Testis (tissue), 3 donors: ENCODE measurements around the gene ZNRF3. TPM values are rescaled to one million over a fixed set of nuclear protein-coding genes. Genes with fewer than 3 reads are reported as not detected.

Source experiments
- DNase-seq: peaks from one replicate; pipeline ENCODE4 v3.0.0-alpha.2; 2019
- H3K27ac ChIP-seq, 2 donors: fragments of 200-600 bp; sonication (generic); one replicate each; pipeline ENCODE4 v1.5.1; 2019
- H3K27me3 ChIP-seq: fragments of 200-600 bp; sonication (generic); one replicate; pipeline ENCODE4 v1.5.1; 2019
- H3K36me3 ChIP-seq: fragments of 200-600 bp; sonication (generic); one replicate; pipeline ENCODE4 v1.5.1; 2017; ENCODE audit warnings: low read depth; ENCODE audit errors: missing control alignments
- H3K4me1 ChIP-seq: fragments of 200-600 bp; sonication (generic); one replicate; pipeline ENCODE4 v1.5.1; 2019
- H3K4me3 ChIP-seq, 2 donors: fragments of 200-600 bp; sonication (generic); one replicate each; pipeline ENCODE4 v1.5.1; 2017 to 2019
- H3K9me3 ChIP-seq: fragments of 200-600 bp; sonication (generic); one replicate; pipeline ENCODE4 v1.5.1; 2017
- CTCF ChIP-seq, 3 experiments: fragments of 450-650 bp in 2 of 3; fragments of 200-600 bp in 1 of 3; sonication (generic) in 1 of 3; IDR thresholded peaks; one replicate each; pipeline ENCODE4 v1.5.1; 2016 to 2019; ENCODE audit warnings: antibody characterized with exemption in 3 of 3, mild to moderate bottlenecking in 2 of 3, moderate library complexity in 1 of 3
- POLR2A ChIP-seq: fragments of 450-650 bp; IDR thresholded peaks from one replicate; pipeline ENCODE4 v1.6.1; 2017; ENCODE audit warnings: antibody characterized with exemption, mild to moderate bottlenecking, moderate library complexity
- WGBS, 2 donors: methylation state at CpG; one replicate each; pipeline ENCODE4 v1.1.5; 2018; 5-methylcytosine and 5-hydroxymethylcytosine counted together
- intact Hi-C: fragments of 100-400 bp; cut with DNase I; formaldehyde crosslinking; loops from one replicate; pipeline ENCODE4 v1.15.1; 2023; ENCODE audit warnings: low total_unique reads
- polyA plus RNA-seq: library from polyadenylated mRNA; stranded (reverse); fragments of 350-450 nt; fragmentation: Illumina TruSeq; extraction: RNeasy Lipid Tissue Mini Kit (QIAGEN cat#74804); gene quantifications from one replicate; pipeline ENCODE4 v1.2.3, GENCODE V29; 2014; ENCODE audit warnings: low read depth, low replicate concordance; ENCODE audit not compliant: insufficient read depth
- total RNA-seq, 2 donors: library from RNA; depleted of rRNA; stranded (reverse); fragments of >200 nt; gene quantifications; one replicate each; pipeline ENCODE4 v1.2.3, GENCODE V29; 2016

The ZNRF3 gene
- total and polyA plus RNA-seq, 3 donors from 2014 or later, result 13.9 to 44.5 (median 32.2) TPM

- no peaks in the 10 kb centered on the region for H3K9me3 ChIP-seq
- H3K27ac ChIP-seq, result no peak overlapping the region
- no peak overlapping the region for H3K4me3 ChIP-seq
- intact Hi-C loops, result no loop called here
- no peaks in the 10 kb centered on the region for H3K27me3 ChIP-seq
- peaks cover 11% of the 10 kb centered on the region for H3K4me1 ChIP-seq
- no peak for DNase-seq
- no peak for TF ChIP-seq CTCF (IDR thresholded peaks at IDR 0.05)
- TF ChIP-seq POLR2A, result no peak
- WGBS, 2 donors, result 69 to 87% methylated on average over 4 of the region's 4 CpGs
- no peaks in the 10 kb centered on the region for H3K36me3 ChIP-seq
Measured at GRCh38 chr22:28887725-28888459, 4.5 kb downstream of the ZNRF3 start.

DNA sequence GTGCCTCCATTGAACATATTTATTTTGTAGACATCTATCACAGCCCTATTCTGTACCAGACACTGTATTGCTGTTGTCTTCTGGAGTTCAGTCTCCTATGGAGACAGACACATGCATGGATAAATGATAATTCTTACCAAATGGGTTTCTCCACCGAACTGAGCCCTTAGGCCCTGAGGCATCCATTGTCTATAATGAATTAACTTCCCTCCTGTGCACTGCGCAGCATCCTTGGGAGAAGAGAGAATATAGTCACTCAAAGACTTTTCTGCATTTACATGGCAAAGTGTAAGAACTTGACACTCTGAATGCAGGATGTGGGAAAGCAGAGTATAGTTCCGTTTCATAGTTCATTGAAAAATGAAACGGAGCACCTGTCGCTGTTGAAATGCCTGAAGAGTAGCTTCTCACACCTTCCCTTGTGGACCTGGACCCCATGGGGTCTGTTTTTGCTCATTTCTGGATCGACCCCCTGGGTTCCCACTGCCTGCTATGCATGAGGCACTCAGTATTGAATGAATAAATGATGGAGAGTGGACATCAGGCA, 6.2 kb downstream of the ZNRF3 start:
- peaks cover 9% of the 10 kb centered on the region for H3K4me1 ChIP-seq
- no peak overlapping the region for H3K27ac ChIP-seq
- no peaks in the 10 kb centered on the region for H3K9me3 ChIP-seq
- TF ChIP-seq CTCF (IDR thresholded peaks at IDR 0.05) (no peak), POLR2A (no peak)
- no peak overlapping the region for H3K4me3 ChIP-seq
- no peaks in the 10 kb centered on the region for H3K36me3 ChIP-seq
- no peak for DNase-seq
- WGBS, 2 donors, result 93 to 95% methylated on average over 6 of the region's 6 CpGs
- intact Hi-C loops, result no loop called here
- no peaks in the 10 kb centered on the region for H3K27me3 ChIP-seq

GRCh38 chr22:28891156-28891733, 7.9 kb downstream of the ZNRF3 start:
- H3K27me3 ChIP-seq, result no peaks in the 10 kb centered on the region
- H3K4me1 ChIP-seq, result no peaks in the 10 kb centered on the region
- intact Hi-C loops, result no loop called here
- no peak overlapping the region for H3K4me3 ChIP-seq
- H3K9me3 ChIP-seq, result no peaks in the 10 kb centered on the region
- no peak overlapping the region for H3K27ac ChIP-seq
- 84 to 89% methylated on average over 2 of the region's 2 CpGs for WGBS, 2 donors
- DNase-seq, result no peak
- TF ChIP-seq CTCF (IDR thresholded peaks at IDR 0.05), result no peak
- H3K36me3 ChIP-seq, result no peaks in the 10 kb centered on the region

- intact Hi-C loops, result no loop called here
- Histone ChIP-seq H3K36me3 (no peaks in the 10 kb centered on the region), H3K27ac (no peak overlapping the region), H3K4me1 (no peaks in the 10 kb centered on the region), H3K27me3 (no peaks in the 10 kb centered on the region), H3K4me3 (no peak overlapping the region), H3K9me3 (no peaks in the 10 kb centered on the region)
- DNase-seq, result no peak
- TF ChIP-seq POLR2A, result no peak
- TF ChIP-seq CTCF (IDR thresholded peaks at IDR 0.05), result no peak
- whole genome bisulfite sequencing, 2 donors, result 76 to 87% methylated on average over 5 of the region's 5 CpGs
Measured at GRCh38 chr22:28892175-28892731, 8.9 kb downstream of the ZNRF3 start.
